BLaER1 (cell line): ENCODE measurements around the gene GREM1.

ENCODE experiments used
- H3K27ac ChIP-seq: shearing (Covaris generic); formaldehyde crosslinking; 2 replicates; pipeline ENCODE4 v1.8.1; 2022
- H3K27me3 ChIP-seq: shearing (Covaris generic); formaldehyde crosslinking; 2 replicates; pipeline ENCODE4 v1.8.1; 2022
- H3K36me3 ChIP-seq: shearing (Covaris generic); formaldehyde crosslinking; 2 replicates; pipeline ENCODE4 v1.8.1; 2022
- H3K4me1 ChIP-seq: shearing (Covaris generic); formaldehyde crosslinking; 2 replicates; pipeline ENCODE4 v1.8.1; 2022
- H3K4me2 ChIP-seq: shearing (Covaris generic); formaldehyde crosslinking; 2 replicates; pipeline ENCODE4 v1.8.1; 2022
- H3K4me3 ChIP-seq: shearing (Covaris generic); formaldehyde crosslinking; 2 replicates; pipeline ENCODE4 v1.8.1; 2022
- H3K9ac ChIP-seq: shearing (Covaris generic); formaldehyde crosslinking; 2 replicates; pipeline ENCODE4 v1.8.1; 2022
- H3K9me3 ChIP-seq: shearing (Covaris generic); formaldehyde crosslinking; 2 replicates; pipeline ENCODE4 v1.8.1; 2022
- H4K20me1 ChIP-seq: shearing (Covaris generic); formaldehyde crosslinking; 2 replicates; pipeline ENCODE4 v1.8.1; 2022
- Cebpa-rat ChIP-seq: shearing (Covaris generic); IDR thresholded peaks from 2 replicates; pipeline ENCODE4 v1.8.1; 2022

The GREM1 gene

GRCh38 chr15:32729700-32730395 lies 12.0 kb downstream of the GREM1 start:
- no peaks in the 10 kb centered on the region for H3K27me3 ChIP-seq
- TF ChIP-seq Cebpa-rat: no peak
- no peaks in the 10 kb centered on the region for H3K36me3 ChIP-seq
- no peak overlapping the region for H3K4me2 ChIP-seq
- H3K27ac ChIP-seq: no peak overlapping the region
- H3K9me3 ChIP-seq: peaks cover 10% of the 10 kb centered on the region; the same call in 1 of the 2 replicates
- no peaks in the 10 kb centered on the region for H4K20me1 ChIP-seq
- H3K9ac ChIP-seq: no peak overlapping the region
- H3K4me1 ChIP-seq: no peaks in the 10 kb centered on the region
- no peak overlapping the region for H3K4me3 ChIP-seq

GRCh38 chr15:32730677-32731654 lies 13.2 kb downstream of the GREM1 start:
- Histone ChIP-seq H3K27me3 (no peaks in the 10 kb centered on the region), H4K20me1 (no peaks in the 10 kb centered on the region), H3K9me3 (peaks cover 9% of the 10 kb centered on the region; the same call in 1 of the 2 replicates), H3K36me3 (no peaks in the 10 kb centered on the region), H3K4me3 (no peak overlapping the region), H3K4me1 (no peaks in the 10 kb centered on the region), H3K27ac (no peak overlapping the region), H3K9ac (no peak overlapping the region), H3K4me2 (no peak overlapping the region)
- no peak for TF ChIP-seq Cebpa-rat

- TF ChIP-seq Cebpa-rat: no peak
- no peak overlapping the region for H3K27ac ChIP-seq
Measured at GRCh38 chr15:32732574-32733157, 14.9 kb downstream of the GREM1 start.

GRCh38 chr15:32733281-32733680 lies 15.5 kb downstream of the GREM1 start:
- Histone ChIP-seq H3K27ac (no peak overlapping the region), H3K27me3 (no peaks in the 10 kb centered on the region), H3K4me3 (no peak overlapping the region), H3K4me1 (no peaks in the 10 kb centered on the region), H3K36me3 (no peaks in the 10 kb centered on the region), H3K4me2 (no peak overlapping the region), H3K9ac (no peak overlapping the region), H4K20me1 (no peaks in the 10 kb centered on the region), H3K9me3 (peaks cover 5% of the 10 kb centered on the region; the same call in 1 of the 2 replicates)
- no peak for TF ChIP-seq Cebpa-rat

More at GRCh38 chr15:32732574-32733157, 14.9 kb downstream of the GREM1 start:
- Histone ChIP-seq H3K27me3 (no peaks in the 10 kb centered on the region), H3K4me3 (no peak overlapping the region), H3K4me2 (no peak overlapping the region), H4K20me1 (no peaks in the 10 kb centered on the region), H3K9me3 (peaks cover 6% of the 10 kb centered on the region; the same call in 1 of the 2 replicates), H3K36me3 (no peaks in the 10 kb centered on the region), H3K4me1 (no peaks in the 10 kb centered on the region), H3K9ac (no peak overlapping the region)

- H3K4me2 ChIP-seq: no peak overlapping the region
- TF ChIP-seq Cebpa-rat: no peak
- no peak overlapping the region for H3K4me3 ChIP-seq
- no peaks in the 10 kb centered on the region for H4K20me1 ChIP-seq
- no peak overlapping the region for H3K27ac ChIP-seq
- no peaks in the 10 kb centered on the region for H3K27me3 ChIP-seq
- H3K9ac ChIP-seq: no peak overlapping the region
- peaks cover 15% of the 10 kb centered on the region; the same call in 1 of the 2 replicates for H3K9me3 ChIP-seq
- no peaks in the 10 kb centered on the region for H3K4me1 ChIP-seq
- H3K36me3 ChIP-seq: no peaks in the 10 kb centered on the region
Measured at GRCh38 chr15:32735989-32736700, 18.3 kb downstream of the GREM1 start.

- no peak overlapping the region for H3K27ac ChIP-seq
- no peaks in the 10 kb centered on the region for H3K36me3 ChIP-seq
- TF ChIP-seq Cebpa-rat: no peak
- no peak overlapping the region for H3K9ac ChIP-seq
- H3K27me3 ChIP-seq: no peaks in the 10 kb centered on the region
- H4K20me1 ChIP-seq: no peaks in the 10 kb centered on the region
- no peak overlapping the region for H3K4me3 ChIP-seq
- H3K4me1 ChIP-seq: no peaks in the 10 kb centered on the region
- no peak overlapping the region for H3K4me2 ChIP-seq
- peaks cover 19% of the 10 kb centered on the region for H3K9me3 ChIP-seq
Measured at GRCh38 chr15:32736701-32737061, 18.9 kb downstream of the GREM1 start.

GRCh38 chr15:32737304-32737703 lies 19.5 kb downstream of the GREM1 start:
- H3K27ac ChIP-seq: no peak overlapping the region
- peaks cover 19% of the 10 kb centered on the region for H3K9me3 ChIP-seq
- TF ChIP-seq Cebpa-rat: no peak
- no peak overlapping the region for H3K9ac ChIP-seq
- no peaks in the 10 kb centered on the region for H3K27me3 ChIP-seq
- no peaks in the 10 kb centered on the region for H3K4me1 ChIP-seq
- H4K20me1 ChIP-seq: no peaks in the 10 kb centered on the region
- H3K4me2 ChIP-seq: no peak overlapping the region
- no peak overlapping the region for H3K4me3 ChIP-seq
- no peaks in the 10 kb centered on the region for H3K36me3 ChIP-seq

- H3K4me1 ChIP-seq: no peaks in the 10 kb centered on the region
- H3K9ac ChIP-seq: no peak overlapping the region
- no peak overlapping the region for H3K4me3 ChIP-seq
- TF ChIP-seq Cebpa-rat: no peak
- H3K4me2 ChIP-seq: no peak overlapping the region
- H3K27ac ChIP-seq: no peak overlapping the region
- no peaks in the 10 kb centered on the region for H4K20me1 ChIP-seq
- peaks cover 19% of the 10 kb centered on the region for H3K9me3 ChIP-seq
- no peaks in the 10 kb centered on the region for H3K36me3 ChIP-seq
- no peaks in the 10 kb centered on the region for H3K27me3 ChIP-seq
Measured at GRCh38 chr15:32738666-32739065, 20.9 kb downstream of the GREM1 start.

- H3K9ac ChIP-seq: no peak overlapping the region
- no peaks in the 10 kb centered on the region for H4K20me1 ChIP-seq
- no peak overlapping the region for H3K4me2 ChIP-seq
- H3K4me1 ChIP-seq: no peaks in the 10 kb centered on the region
- no peaks in the 10 kb centered on the region for H3K36me3 ChIP-seq
- no peaks in the 10 kb centered on the region for H3K27me3 ChIP-seq
- no peak for TF ChIP-seq Cebpa-rat
- H3K27ac ChIP-seq: no peak overlapping the region
- H3K9me3 ChIP-seq: peaks cover 19% of the 10 kb centered on the region
- H3K4me3 ChIP-seq: no peak overlapping the region
Measured at GRCh38 chr15:32739522-32740063, 21.8 kb downstream of the GREM1 start.
